ENCODE data around the gene FAM181A. TPM values are rescaled to one million over a fixed set of nuclear protein-coding genes. Genes with fewer than 3 reads are reported as not detected.

Gene FAM181A
- total RNA-seq, 1 donor from 2014 or later: 14.7 TPM

DNA sequence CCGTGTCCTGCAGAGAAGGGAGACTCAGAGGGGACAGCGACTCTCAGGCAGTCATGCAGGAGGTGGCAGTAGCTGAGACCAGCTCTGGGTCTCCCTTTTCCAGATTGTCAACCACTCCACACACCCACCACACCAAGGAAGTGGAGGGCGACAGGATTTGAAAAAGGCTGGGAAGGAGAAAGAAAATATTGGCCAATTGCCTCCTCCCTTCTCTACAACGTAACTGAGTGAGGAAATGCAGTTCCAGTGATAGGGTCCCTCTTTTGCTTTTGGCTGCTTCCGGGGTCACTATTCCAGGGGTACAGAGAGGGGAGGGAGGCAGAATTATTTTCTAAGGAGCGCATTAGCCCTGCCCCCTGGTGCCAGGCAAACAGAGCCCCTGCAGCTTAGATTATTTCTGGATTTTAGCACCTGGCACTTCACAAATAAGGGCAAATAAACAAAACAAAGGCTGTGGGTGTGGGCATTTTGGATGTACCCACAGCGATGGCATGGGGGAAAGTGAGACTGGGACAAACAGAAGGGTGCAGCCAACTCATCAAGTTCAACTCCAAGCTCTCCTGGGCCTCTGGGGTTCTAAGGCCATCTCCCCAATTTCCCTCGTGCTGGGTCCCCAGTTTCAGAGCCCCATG, 28.8 kb downstream of the FAM181A start:
- Mint-ChIP-seq H3K4me3 (no peak overlapping the region), H3K4me1 (peaks cover 20% of the 10 kb centered on the region), H3K27me3 (ENCODE audit: low read depth) (no peaks in the 10 kb centered on the region), H3K36me3 (ENCODE audit: low read depth) (no peaks in the 10 kb centered on the region), H3K9me3 (no peaks in the 10 kb centered on the region), H3K27ac (ENCODE audit: unreplicated experiment) (no peak overlapping the region)
- TF ChIP-seq, protein P1, sequence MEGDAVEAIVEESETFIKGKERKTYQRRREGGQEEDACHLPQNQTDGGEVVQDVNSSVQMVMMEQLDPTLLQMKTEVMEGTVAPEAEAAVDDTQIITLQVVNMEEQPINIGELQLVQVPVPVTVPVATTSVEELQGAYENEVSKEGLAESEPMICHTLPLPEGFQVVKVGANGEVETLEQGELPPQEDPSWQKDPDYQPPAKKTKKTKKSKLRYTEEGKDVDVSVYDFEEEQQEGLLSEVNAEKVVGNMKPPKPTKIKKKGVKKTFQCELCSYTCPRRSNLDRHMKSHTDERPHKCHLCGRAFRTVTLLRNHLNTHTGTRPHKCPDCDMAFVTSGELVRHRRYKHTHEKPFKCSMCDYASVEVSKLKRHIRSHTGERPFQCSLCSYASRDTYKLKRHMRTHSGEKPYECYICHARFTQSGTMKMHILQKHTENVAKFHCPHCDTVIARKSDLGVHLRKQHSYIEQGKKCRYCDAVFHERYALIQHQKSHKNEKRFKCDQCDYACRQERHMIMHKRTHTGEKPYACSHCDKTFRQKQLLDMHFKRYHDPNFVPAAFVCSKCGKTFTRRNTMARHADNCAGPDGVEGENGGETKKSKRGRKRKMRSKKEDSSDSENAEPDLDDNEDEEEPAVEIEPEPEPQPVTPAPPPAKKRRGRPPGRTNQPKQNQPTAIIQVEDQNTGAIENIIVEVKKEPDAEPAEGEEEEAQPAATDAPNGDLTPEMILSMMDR (conservative IDR thresholded peaks at IDR 0.05): no peak
- DNase-seq (ENCODE audit: low read depth, low spot score): no peak

DNA sequence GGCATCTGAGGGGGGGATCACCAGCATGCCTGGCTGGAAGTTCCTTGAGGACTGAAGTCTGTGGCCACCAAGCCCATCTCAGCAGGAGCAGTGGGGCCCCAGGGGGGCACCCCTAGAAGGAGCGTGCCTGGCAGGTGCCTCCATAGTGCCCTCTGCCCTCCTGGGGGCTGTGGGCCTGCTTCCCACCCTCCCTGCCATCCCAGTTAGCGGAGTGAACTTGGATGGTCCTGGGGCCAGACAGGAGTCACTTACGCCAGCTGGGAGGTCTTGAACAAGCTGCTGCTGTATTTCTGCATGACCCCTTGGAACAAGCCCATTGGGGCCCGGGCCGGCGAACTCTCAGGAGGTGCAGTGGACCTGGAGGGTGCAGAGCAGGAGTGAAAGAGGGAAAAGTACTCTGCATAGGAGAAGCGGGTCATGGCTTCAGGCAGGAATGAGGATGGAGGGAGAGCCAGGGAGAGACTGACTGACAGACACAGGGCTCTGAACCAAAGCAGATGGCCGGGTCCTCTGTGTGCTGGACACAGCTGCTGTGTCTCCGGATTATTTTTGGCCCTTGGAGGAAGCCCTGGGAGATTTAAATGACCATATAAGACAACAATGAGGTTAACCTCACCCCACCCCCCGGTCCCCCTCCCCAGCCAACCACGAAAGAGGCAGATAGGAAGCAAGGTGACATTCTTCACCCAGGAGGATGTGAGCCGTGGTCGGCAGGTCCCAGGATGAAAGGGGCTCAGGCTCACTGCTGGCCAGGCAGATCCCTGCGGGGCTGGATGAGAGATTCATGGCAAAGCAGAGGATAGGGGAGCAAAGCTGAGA, 29.6 kb downstream of the FAM181A start:
- H3K27ac Mint-ChIP-seq (ENCODE audit: unreplicated experiment): peak overlapping the region; percentile 84
- TF ChIP-seq, protein P1 (conservative IDR thresholded peaks at IDR 0.05): no peak
- H3K4me1 Mint-ChIP-seq: peaks cover 23% of the 10 kb centered on the region
- no peaks in the 10 kb centered on the region for H3K27me3 Mint-ChIP-seq (ENCODE audit: low read depth)
- no peaks in the 10 kb centered on the region for H3K9me3 Mint-ChIP-seq
- H3K36me3 Mint-ChIP-seq (ENCODE audit: low read depth): no peaks in the 10 kb centered on the region
- no peak for DNase-seq (ENCODE audit: low read depth, low spot score)
- H3K4me3 Mint-ChIP-seq: no peak overlapping the region

DNA sequence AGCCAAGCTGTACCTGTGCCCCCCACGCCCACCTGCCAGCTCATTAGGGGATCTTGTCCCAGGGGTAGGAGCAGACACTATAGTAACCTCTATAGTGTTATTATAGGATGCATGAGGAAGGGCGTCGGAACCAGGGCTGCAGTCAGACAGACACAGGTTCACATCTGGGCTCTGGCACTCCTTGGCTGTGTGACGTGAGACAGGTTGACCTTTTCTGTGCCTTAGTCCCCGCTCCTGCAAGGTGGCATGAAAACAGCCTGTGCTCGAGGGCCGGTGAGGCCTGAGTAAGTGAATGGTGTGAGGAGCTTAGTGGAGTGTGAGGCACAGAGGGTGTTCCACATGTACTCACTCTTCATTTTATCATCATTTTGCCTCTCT, 30.2 kb downstream of the FAM181A start:
- no peaks in the 10 kb centered on the region for H3K9me3 Mint-ChIP-seq
- TF ChIP-seq, protein P1 (conservative IDR thresholded peaks at IDR 0.05): no peak
- no peak overlapping the region for H3K4me3 Mint-ChIP-seq
- no peaks in the 10 kb centered on the region for H3K27me3 Mint-ChIP-seq (ENCODE audit: low read depth)
- DNase-seq (ENCODE audit: low read depth, low spot score): no peak
- H3K4me1 Mint-ChIP-seq: peaks cover 24% of the 10 kb centered on the region
- H3K36me3 Mint-ChIP-seq (ENCODE audit: low read depth): no peaks in the 10 kb centered on the region
- no peak overlapping the region for H3K27ac Mint-ChIP-seq (ENCODE audit: unreplicated experiment)

DNA sequence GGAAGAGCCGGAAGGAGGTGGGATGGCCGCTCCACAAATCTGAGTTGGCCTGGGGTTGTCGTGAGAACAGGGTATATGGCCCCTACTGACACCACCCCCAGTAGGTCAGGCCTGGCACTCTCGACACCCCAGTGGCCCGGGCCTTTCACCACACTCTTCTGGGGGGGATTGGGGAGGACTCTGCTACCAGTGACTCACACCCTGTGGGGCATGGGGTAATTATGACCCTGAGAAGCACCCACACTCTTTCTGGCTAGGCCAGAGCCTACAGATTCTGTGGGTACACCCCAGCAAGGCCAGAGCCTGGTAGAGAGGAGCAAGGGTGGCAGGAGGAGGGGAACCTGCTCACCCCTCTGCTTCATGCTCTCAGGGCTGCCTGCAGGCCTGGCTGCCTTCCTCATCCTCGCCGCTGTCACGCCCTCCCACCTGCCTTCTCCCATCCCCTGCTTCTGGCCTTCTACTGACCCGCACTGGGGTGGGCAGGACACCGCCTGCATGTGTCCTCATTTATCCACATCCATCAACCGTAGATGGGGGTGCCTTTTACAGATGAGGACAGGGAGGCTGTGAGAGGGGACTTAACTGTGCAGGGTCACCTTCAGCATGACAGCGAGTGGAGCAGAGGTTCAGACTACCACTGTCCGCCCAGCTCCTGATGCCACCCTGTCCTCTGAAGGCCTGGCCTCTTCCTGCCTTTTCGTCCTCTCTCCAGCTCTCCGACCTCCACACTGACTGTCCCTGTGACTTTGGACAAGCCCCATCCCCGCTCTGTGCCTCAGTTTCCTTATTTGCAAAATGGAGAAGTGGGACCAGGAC, 30.8 kb downstream of the FAM181A start:
- Mint-ChIP-seq H3K4me1 (peaks cover 26% of the 10 kb centered on the region), H3K27ac (ENCODE audit: unreplicated experiment) (no peak overlapping the region), H3K36me3 (ENCODE audit: low read depth) (no peaks in the 10 kb centered on the region)

More for the DNA sequence above, 30.8 kb downstream of the FAM181A start:
- TF ChIP-seq, protein P1 (conservative IDR thresholded peaks at IDR 0.05): no peak
- DNase-seq (ENCODE audit: low read depth, low spot score): no peak
- Mint-ChIP-seq H3K4me3 (no peak overlapping the region), H3K9me3 (no peaks in the 10 kb centered on the region), H3K27me3 (ENCODE audit: low read depth) (no peaks in the 10 kb centered on the region)
